COLO668 (cell line): ENCODE data around the gene POLRMT.
A peak's percentile ranks its signal among the peaks of the same experiment; 100 is the strongest.
"Not testable (repeated sequence)": the region's sequence is repeated elsewhere in the genome, so short reads cannot be mapped to it uniquely, and the experiment has no call there.

Source experiments
- DNase-seq: peaks from one replicate; lab custom pipeline; 2025; ENCODE audit not compliant: unreplicated experiment; lab: John Stamatoyannopoulos, UW

Gene POLRMT

DNA sequence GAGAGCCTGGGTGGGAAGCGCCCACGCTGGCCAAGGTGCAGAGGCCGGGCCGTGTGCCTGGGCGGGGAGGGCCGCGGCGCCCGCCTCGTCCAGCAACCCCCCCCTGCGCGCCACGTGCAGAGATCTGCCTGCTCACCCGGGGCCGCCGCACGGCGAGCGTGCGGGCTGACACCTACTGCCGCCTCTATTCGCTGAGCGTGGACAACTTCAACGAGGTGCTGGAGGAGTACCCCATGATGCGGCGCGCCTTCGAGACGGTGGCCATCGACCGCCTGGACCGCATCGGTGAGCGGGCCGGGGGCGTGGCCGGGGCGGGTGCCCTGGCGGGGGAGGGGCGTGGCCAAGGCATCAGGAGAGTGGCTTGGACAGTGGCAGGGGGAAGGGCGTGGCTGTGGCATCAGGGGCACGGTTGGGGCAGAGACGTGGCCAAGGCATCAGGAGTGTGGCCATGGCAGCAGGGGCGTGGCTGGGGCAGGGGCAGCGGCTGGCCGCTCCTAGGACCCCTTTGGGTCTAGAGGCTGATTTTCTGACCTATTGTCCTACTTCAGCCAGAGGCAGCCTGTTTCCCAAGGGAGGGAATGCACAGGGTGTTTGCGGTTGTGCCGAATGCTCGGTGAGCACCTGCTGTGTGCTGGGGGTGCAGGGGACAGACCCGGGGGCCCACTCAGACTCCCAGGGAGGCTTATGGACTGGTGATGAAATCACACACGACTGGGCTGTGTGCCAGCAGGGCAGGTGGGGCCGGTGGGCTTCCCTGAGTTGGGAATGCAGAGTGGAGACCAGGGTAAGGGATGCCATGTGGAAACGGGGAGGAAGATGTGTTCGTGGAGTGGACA lies 19.4 kb downstream of the POLRMT start:
- DNase-seq = no peak

DNA sequence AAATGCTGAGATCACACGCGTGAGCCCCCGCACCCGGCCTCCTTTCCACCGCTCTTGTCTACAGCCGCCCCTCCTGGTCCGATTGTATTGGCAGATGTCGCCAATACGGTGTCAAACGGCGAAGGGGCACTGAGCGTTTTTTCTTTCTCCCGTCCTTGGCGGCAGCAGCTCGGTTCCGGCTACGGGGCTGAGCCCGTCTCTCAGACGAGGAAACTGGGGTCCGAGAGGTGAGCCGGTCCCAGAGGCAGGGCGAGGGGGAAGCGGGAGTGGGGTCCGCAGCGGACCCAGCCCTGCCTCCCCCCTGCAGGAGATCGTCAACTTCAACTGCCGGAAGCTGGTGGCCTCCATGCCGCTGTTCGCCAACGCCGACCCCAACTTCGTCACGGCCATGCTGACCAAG lies 20.4 kb downstream of the POLRMT start:
- no peak for DNase-seq

DNA sequence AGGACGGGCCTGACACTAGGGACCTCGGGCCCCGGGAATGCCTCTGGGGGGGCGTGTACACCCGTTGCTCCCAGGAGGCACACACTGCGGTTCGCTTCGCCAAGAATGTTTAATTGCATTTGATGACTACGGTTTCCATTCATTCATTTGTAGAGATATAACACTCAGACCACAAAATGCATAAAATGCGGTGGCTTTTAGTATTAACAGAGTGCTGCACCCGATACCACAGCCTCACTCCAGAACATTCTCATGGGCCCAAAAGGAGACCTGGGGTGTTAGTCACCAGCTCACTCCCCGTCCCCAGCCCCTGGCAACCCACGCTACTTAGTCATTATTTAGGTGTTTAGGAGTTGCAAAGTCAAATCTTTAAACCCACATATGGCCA lies 21.9 kb downstream of the POLRMT start:
- no peak for DNase-seq

DNA sequence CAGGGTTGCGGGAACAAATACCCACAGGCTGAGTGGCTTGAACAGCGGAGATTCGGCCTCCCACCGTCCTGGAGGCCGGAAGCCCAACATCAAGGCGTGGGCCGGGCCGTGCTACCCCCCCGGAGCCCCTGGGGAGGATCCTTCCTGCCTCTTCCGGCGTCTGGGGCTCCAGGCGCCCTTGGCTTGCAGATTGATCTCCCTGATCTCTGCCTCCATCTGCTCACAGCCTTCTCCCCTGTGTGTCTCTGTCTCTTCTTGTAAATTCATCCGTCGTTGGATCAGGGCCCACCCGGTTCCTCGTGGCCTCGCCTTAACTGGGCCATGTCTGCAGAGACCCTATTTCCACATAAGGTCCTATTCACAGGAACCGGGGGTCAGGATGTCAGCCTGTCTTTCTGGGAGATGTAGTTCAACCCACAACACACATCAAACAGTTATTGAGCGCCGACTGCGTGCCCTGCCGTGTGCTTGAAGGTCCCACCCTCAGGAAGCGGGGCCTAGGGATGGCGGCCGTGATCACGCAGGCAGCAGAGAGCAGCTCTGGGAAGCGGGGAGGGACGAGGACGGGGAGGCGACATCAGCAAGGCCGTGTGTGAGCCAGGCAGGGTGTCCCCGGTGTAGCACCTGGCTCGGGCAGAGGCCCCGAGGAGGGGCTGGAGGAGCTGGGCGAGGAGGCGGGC lies 22.4 kb downstream of the POLRMT start:
- peak; percentile 57 for DNase-seq

DNA sequence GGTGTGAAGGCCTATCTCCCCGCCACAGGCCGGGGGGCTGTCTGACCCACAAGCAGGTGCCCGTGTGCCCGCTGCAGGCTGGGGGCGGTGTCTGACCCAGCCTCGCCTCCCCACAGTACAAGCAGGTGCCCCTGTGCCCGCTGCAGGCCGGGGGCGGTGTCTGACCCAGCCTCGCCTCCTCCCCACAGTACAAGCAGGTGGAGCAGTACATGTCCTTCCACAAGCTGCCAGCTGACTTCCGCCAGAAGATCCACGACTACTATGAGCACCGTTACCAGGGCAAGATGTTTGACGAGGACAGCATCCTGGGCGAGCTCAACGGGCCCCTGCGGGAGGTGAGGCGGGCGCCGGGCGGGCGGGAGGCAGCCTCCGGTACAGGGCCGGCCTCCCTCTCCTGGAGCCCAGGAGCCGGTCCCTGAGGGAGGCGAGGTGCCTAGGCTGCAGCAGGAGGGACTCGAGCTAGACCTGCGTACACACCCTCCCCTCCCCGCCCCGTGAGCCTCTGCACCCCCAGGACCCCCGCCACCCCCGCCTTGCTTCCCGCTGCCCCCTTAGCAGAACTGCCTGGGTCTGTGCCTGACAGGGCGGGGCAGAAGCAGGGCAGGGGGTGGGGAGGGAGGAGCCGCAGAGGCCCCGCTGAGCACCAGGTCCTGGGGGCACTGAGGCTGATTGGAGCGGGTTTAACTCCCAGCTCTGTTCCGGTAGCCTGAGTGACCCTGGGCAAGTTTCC lies 23.1 kb downstream of the POLRMT start:
- DNase-seq = peak; percentile 82

DNA sequence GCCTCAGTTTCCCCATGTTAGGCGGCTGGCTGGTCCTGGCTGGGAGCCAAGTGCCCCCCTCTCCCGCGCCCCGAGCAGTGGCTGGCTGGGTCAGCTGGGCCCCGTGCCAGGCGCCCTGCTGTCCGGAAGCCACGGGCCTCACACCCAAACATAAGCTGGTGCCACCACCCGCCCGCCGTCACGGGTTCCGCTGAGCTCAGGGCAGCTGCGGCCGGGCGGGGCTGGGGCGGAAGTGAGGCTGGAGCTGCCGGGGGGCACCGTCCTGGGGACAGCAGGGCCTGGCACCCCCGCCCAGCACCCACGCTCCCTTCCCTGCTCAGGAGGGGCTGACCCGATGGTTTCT lies 24.4 kb downstream of the POLRMT start:
- DNase-seq = peak; percentile 87

DNA sequence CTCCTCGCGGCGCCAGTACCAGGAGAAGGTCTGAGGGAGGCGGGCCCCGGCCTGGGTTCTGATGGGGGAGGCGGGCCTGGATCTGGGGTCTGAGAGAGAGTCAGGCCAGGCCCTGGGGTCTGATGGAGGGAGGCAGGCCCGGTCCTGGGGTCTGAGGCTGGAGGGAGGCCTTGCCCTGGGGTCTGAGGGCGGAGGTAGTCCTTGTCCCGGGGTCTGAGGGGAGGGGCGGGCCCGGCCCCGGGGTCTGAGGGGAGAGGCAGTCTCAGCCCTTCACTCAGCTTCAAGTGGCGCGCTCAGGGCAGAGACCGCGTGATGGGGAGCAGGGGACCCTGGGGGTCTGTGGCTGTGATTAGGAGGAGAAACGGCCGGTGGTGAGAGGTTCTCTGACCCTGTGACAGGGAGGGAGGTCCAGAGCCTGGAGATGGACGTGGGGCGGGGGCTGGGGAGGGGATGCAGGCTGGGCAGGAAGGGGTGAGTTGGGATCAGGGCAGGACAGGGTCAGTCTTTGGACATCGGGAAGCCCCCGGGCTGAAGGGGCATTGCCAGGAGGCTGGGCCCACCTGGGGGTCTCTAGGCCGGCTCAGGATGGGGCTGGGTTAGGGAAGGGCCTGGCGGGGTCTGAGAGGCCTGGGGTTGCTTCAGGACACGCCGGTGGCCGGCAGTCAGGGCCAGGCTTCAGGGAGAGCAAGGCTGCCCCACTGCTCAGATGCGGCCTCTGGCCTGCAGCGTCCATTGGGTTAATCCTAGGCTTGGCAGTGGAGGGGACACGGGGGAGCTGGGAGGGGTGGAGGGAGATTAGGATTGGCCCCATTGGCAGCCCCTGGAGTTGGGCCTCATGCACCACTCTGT lies 25.0 kb downstream of the POLRMT start:
- DNase-seq = no peak

DNA sequence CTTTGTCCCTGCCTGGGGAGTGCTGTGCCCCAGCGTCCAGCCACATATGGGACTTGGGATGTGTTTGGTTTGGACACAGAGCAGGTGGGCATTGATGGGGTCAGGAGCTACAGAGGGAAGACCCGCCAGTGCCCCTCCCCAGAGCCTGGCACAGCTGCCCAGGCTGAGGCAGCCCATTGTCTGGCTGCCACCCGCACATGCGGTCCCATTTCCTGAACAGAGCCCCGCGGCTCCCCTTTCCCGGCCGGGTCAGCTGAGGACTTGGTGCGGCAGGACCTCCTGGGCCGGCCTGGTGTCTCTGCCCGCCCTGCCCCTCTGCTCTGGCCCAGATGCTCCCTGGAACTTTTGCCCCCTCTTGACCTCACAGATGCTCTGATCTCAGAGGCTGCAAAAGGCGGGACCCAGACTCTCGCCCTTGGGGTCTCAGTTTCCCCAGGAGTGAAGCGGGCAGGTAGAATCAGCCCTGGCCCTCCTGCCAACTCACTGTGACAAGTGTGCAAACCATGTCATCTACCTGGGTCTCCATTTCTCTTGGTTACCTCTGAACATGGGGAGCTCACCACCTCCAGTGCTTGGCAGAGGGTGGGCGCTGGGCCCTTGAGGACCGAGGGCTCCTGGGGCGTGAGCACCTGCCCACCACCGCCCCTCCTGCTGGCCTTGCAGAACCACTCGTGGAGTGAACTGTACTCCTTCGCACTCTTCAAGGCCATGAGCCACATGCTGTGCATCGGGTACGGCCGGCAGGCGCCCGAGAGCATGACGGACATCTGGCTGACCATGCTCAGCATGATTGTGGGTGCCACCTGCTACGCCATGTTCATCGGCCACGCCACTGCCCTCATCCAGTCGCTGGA lies 25.8 kb downstream of the POLRMT start:
- DNase-seq = no peak

DNA sequence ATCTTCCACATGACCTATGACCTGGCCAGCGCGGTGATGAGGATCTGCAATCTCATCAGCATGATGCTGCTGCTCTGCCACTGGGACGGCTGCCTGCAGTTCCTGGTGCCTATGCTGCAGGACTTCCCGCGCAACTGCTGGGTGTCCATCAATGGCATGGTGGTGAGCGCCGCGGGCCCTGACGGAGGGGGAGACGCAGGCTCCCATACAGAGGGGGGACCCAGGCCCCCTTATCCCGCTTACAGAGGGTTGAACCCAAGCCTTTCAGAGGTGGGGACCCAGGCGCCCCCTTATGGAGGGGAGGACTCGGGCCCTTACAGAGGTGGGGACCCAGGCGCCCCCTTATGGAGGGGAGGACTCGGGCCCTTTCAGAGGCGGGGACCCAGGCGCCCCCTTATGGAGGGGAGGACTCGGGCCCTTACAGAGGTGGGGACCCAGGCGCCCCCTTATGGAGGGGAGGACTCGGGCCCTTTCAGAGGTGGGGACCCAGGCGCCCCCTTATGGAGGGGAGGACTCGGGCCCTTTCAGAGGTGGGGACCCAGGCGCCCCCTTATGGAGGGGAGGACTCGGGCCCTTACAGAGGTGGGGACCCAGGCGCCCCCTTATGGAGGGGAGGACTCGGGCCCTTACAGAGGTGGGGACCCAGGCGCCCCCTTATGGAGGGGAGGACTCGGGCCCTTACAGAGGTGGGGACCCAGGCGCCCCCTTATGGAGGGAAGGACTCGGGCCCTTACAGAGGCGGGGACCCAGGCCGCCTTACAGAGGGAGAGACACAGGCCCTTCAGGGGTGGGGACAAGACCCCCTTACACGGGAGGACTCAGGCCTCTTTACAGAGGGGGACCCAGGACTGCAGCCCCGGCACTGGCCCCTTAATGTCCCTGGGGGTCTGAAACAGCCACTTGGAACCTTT lies 28.0 kb downstream of the POLRMT start:
- not testable (repeated sequence) for DNase-seq

DNA sequence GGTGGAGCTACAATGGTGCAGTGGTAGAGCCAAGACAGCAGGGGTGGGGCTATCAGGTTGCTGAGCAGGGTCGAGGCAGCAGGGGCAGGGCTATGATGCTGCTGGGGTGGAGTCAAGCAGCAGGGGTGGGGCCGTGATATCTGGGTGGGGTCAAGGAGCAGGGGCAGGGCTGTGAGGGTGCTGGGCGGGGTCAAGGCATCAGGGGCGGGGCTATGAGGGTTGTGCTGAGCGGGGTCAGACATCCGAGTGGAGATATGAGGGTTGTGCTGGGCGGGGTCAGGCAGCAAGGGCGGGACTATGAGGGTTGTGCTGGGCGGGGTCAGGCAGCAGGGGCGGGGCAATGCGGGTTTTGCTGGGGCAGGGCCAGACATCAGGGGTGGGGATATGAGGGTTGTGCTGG lies 29.0 kb downstream of the POLRMT start:
- DNase-seq = peak; percentile 34

DNA sequence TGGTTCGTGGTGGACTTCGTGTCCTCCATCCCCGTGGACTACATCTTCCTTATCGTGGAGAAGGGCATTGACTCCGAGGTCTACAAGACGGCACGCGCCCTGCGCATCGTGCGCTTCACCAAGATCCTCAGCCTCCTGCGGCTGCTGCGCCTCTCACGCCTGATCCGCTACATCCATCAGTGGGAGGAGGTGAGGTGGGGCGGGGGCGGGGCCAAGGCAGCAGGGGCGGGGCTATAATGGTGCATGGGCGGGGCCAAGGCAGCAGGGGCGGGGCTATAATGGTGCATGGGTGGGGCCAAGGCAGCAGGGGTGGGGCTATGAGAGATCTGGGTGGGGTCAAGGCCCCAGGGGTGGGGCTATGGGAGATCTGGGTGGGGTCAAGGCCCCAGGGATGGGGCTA lies 29.6 kb downstream of the POLRMT start:
- not testable (repeated sequence) for DNase-seq

DNA sequence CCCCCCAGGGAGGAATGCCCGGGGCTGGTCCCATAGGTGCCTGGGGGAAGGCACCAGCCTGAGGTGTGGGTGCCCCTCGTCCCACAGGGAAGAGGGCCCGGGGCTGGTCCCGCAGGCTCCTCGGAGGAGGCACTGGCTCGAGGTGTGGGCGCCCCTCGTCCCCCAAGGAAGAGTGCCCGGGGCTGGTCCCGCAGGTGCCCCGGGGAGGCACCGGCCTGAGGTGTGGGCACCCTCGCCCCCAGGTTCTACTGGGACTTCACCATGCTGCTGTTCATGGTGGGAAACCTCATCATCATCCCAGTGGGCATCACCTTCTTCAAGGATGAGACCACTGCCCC lies 30.1 kb downstream of the POLRMT start:
- DNase-seq = not testable (repeated sequence)

DNA sequence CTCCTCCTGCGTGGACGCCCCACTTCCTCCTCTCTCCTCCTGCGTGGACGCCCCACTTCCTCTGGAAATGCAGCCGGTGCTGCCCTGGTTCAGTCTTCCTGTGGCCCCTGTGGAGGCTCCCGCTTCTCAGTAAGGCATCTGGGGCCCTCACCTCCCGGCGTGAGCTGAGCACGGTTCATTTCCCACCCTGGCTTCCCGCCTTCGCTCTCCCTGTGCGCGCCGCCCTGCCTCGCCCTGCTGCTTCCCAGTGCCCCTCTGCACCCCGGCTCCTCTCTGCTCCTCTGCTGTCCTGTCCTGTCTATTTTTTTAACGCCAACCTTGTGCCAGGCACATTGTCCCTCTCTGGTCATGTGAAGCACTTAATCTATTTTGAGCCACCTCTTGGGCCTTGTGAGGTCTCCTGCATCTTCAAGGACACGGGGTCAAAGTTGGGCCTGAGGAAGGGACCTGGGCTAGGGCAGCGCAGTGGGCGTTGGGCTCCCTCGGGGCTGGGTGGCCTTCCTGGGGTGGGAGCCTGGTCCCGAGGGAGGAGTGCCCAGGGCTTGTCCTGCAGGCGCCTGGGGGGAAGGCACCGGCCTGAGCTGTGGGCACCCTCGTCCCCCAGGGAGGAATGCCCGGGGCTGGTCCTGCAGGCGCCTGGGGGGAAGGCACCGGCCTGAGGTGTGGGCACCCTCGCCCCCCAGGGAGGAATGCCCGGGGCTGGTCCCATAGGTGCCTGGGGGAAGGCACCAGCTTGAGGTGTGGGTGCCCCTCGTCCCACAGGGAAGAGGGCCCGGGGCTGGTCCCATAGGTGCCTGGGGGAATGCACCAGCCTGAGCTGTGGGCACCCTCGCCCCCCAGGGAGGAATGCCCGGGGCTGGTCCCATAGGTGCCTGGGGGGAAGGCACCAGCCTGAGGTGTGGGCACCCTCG lies 30.7 kb downstream of the POLRMT start:
- DNase-seq = no peak

DNA sequence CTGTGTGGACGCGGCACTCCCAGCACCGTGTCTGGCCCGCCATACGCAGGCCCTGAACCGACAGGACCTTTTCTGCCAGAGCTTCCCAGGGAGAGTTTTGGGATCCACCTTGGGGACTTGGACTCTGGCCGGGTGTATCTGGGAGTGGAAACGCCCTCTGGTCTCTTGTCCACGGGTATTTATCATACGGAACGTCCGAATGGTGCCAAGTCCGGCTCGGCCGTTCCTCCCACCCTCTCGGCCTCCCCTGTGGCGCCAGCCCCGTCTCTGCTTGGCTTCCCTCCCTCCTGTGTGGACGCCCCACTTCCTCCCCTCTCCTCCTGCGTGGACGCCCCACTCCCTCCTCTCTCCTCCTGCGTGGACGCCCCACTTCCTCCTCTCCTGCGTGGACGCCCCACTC lies 31.5 kb downstream of the POLRMT start:
- DNase-seq = no peak

DNA sequence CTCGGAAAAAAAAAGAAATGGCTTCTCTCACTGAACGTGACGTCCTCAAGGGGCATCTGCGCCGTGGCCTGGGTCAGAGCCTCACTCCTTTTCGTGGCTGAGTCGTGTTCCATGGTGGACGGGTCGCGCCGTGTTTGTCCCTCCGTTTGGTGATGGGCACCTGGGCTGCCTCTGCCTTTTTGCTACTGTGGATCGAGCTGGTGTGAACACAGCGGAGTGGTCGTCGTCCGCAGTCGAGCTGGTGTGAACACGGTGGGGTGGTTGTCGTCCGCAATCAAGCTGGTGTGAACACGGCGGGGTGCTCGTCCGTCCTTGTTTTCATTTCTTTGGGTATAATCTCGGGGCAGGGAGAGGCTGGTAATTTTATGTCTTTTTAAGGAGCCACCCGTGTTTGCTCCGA lies 32.0 kb downstream of the POLRMT start:
- no peak for DNase-seq

DNA sequence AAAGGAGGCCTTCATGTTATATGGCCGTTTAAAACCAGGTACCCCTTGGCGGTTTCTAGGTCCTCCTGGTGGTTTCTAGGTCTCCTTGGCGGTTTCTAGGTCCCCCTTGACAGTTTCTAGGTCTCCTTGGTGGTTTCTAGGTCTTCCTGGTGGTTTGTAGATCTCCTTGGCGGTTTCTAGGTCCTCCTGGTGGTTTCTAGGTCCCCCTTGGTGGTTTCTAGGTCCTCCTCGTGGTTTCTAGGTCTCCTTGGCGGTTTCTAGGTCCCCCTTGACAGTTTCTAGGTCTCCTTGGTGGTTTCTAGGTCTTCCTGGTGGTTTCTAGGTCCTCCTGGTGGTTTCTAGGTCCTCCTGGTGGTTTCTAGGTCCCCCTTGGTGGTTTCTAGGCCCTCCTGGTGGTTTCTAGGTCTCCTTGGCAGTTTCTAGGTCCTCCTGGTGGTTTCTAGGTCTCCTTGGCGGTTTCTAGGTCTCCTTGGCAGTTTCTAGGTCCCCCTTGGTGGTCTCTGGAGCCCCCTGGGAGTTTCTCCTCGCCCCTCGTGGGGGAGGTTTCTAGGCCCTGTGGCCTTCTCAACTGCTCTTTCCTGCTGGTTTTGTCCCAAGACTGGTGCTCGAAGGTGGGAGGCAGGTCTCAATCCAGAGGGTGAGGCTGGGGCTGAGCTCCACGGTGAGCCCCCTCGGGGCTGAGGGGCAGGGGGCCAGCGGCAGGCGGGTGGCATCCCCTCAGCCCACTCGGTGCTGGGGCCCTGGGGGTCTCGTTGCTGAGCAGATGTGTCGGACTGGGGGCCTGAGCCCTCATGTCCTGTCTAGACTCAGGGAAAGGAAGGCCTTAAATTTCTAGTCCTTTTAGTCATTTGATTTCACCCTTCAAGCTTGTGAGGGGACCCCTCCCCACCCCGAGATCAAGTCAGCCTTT lies 35.7 kb downstream of the POLRMT start:
- no peak for DNase-seq

DNA sequence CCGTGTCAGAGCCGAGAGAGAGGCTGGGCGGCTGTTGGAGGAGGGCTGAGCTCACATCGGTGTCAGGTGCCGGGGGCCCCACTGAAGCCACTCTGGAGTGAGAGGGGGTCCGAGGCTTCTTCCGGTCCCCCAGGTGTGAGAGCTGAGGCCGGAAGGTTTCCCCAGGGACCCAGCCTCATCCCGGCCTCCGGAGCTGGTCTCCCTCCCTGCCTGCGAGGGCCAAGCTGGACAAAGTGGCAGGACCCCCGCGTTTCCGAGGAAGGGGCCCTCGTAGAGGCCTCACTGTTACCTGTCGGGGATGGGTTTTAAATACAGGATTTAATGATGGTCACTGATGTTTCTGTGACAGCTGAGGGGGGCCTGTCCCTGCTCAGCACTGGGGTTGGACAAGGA lies 37.1 kb downstream of the POLRMT start:
- no peak for DNase-seq
